ENCODE measurements around the gene B4GALT1.
A peak's percentile ranks its signal among the peaks of the same experiment; 100 is the strongest.

Gene B4GALT1

GRCh38 chr9:33128570-33128969 lies 38.6 kb downstream of the B4GALT1 start:
- H3K4me3 ChIP-seq (ENCODE audit: low read depth, low read length), result no peak overlapping the region
- no peaks in the 10 kb centered on the region for H3K36me3 ChIP-seq
- H3K4me1 ChIP-seq, result peaks cover 10% of the 10 kb centered on the region
- H3K27me3 ChIP-seq, result no peaks in the 10 kb centered on the region
- H3K9me3 ChIP-seq, result no peaks in the 10 kb centered on the region
- DNase-seq, result peak; percentile 30
- no peak for TF ChIP-seq CTCF (IDR thresholded peaks at IDR 0.05; ENCODE audit: low read depth, low read length)

- Histone ChIP-seq H3K4me1 (peaks cover 10% of the 10 kb centered on the region), H3K36me3 (no peaks in the 10 kb centered on the region), H3K4me3 (ENCODE audit: low read depth, low read length) (no peak overlapping the region), H3K27me3 (no peaks in the 10 kb centered on the region), H3K9me3 (no peaks in the 10 kb centered on the region)
- DNase-seq, result no peak
- no peak for TF ChIP-seq CTCF (IDR thresholded peaks at IDR 0.05; ENCODE audit: low read depth, low read length)
Observed at GRCh38 chr9:33127881-33128280, 39.3 kb downstream of the B4GALT1 start.

GRCh38 chr9:33125871-33126823 lies 41.0 kb downstream of the B4GALT1 start:
- no peaks in the 10 kb centered on the region for H3K9me3 ChIP-seq
- DNase-seq, result no peak
- no peaks in the 10 kb centered on the region for H3K36me3 ChIP-seq
- no peak for TF ChIP-seq CTCF (IDR thresholded peaks at IDR 0.05; ENCODE audit: low read depth, low read length)
- no peaks in the 10 kb centered on the region for H3K27me3 ChIP-seq
- H3K4me3 ChIP-seq (ENCODE audit: low read depth, low read length), result no peak overlapping the region
- peaks cover 10% of the 10 kb centered on the region for H3K4me1 ChIP-seq

GRCh38 chr9:33125461-33125860 lies 41.7 kb downstream of the B4GALT1 start:
- no peaks in the 10 kb centered on the region for H3K36me3 ChIP-seq

GRCh38 chr9:33124751-33125381 lies 42.3 kb downstream of the B4GALT1 start:
- Histone ChIP-seq H3K36me3 (no peaks in the 10 kb centered on the region), H3K9me3 (no peaks in the 10 kb centered on the region), H3K4me3 (ENCODE audit: low read depth, low read length) (no peak overlapping the region), H3K4me1 (peaks cover 10% of the 10 kb centered on the region), H3K27me3 (no peaks in the 10 kb centered on the region)
- no peak for DNase-seq
- peak; percentile 18; the same call in 1 of the 2 replicates for TF ChIP-seq CTCF (IDR thresholded peaks at IDR 0.05; ENCODE audit: low read depth, low read length)

More at GRCh38 chr9:33125461-33125860, 41.7 kb downstream of the B4GALT1 start:
- peaks cover 10% of the 10 kb centered on the region for H3K4me1 ChIP-seq
- TF ChIP-seq CTCF (IDR thresholded peaks at IDR 0.05; ENCODE audit: low read depth, low read length), result no peak
- H3K9me3 ChIP-seq, result no peaks in the 10 kb centered on the region
- H3K27me3 ChIP-seq, result no peaks in the 10 kb centered on the region
- no peak overlapping the region for H3K4me3 ChIP-seq (ENCODE audit: low read depth, low read length)
- DNase-seq, result no peak

GRCh38 chr9:33124046-33124445 lies 43.1 kb downstream of the B4GALT1 start:
- no peak for TF ChIP-seq CTCF (IDR thresholded peaks at IDR 0.05; ENCODE audit: low read depth, low read length)
- Histone ChIP-seq H3K4me3 (ENCODE audit: low read depth, low read length) (no peak overlapping the region), H3K4me1 (peaks cover 9% of the 10 kb centered on the region)

More at GRCh38 chr9:33124046-33124445, 43.1 kb downstream of the B4GALT1 start:
- Histone ChIP-seq H3K27me3 (no peaks in the 10 kb centered on the region), H3K36me3 (no peaks in the 10 kb centered on the region), H3K9me3 (no peaks in the 10 kb centered on the region)
- DNase-seq, result no peak

Data from BE2C (cell line).